ENCODE data around the gene EXD3.

EXD3 gene

GRCh38 chr9:137409515-137409914 is 13.4 kb downstream of the EXD3 start:
- DNase-seq = no peak

- DNase-seq = no peak
Measured at GRCh38 chr9:137408651-137409405, 14.1 kb downstream of the EXD3 start.

- no peak for DNase-seq
Measured at GRCh38 chr9:137407590-137408300, 15.2 kb downstream of the EXD3 start.

GRCh38 chr9:137406876-137407589 is 15.9 kb downstream of the EXD3 start:
- peak; percentile 50 for DNase-seq

- DNase-seq = no peak
Measured at GRCh38 chr9:137406085-137406760, 16.7 kb downstream of the EXD3 start.

- no peak for DNase-seq
Measured at GRCh38 chr9:137405677-137406081, 17.3 kb downstream of the EXD3 start.

GRCh38 chr9:137404961-137405567 is 17.9 kb downstream of the EXD3 start:
- no peak for DNase-seq

GRCh38 chr9:137403269-137403668 is 19.7 kb downstream of the EXD3 start:
- no peak for DNase-seq

GRCh38 chr9:137402746-137403145 is 20.2 kb downstream of the EXD3 start:
- no peak for DNase-seq

GRCh38 chr9:137398561-137399468 is 24.1 kb downstream of the EXD3 start:
- DNase-seq = no peak

GRCh38 chr9:137397675-137398423 is 25.1 kb downstream of the EXD3 start:
- DNase-seq = no peak

- no peak for DNase-seq
Measured at GRCh38 chr9:137396634-137397367, 26.2 kb downstream of the EXD3 start.

- no peak for DNase-seq
Measured at GRCh38 chr9:137396227-137396626, 26.7 kb downstream of the EXD3 start.

GRCh38 chr9:137395666-137396010 is 27.3 kb downstream of the EXD3 start:
- DNase-seq = no peak

GRCh38 chr9:137394866-137395665 is 27.9 kb downstream of the EXD3 start:
- DNase-seq = no peak

GRCh38 chr9:137393176-137394150 is 29.5 kb downstream of the EXD3 start:
- DNase-seq = no peak

- DNase-seq = no peak
Measured at GRCh38 chr9:137392232-137393007, 30.5 kb downstream of the EXD3 start.

Measured in COR-L47 (cell line).